ENCODE measurements around the gene CD80.

The CD80 gene

DNA sequence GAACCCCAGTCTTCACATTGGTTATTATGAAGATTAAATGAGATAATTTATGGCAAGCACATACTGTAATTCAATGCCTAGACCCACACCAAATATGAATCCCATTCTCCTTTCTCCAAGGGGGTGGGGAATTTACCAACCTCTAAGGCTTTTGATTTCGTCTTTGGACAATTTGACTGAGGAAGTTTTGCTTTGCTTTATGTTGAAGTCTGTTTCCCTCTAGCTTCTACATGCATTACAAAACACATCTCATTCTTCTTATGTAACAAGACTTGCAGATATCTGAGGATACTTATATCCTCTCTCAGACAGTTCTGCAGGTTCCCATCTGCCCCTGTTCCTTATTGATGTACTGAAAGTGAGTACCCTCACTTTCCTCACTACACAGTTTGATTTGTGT, 12.2 kb downstream of the CD80 start:
- DNase-seq (ENCODE audit: low read depth in 2 of 2): no peak

- DNase-seq (ENCODE audit: low read depth in 2 of 2): no peak
These were observed 16.3 kb downstream of the CD80 start for GRCh38 chr3:119543147-119543546.

DNA sequence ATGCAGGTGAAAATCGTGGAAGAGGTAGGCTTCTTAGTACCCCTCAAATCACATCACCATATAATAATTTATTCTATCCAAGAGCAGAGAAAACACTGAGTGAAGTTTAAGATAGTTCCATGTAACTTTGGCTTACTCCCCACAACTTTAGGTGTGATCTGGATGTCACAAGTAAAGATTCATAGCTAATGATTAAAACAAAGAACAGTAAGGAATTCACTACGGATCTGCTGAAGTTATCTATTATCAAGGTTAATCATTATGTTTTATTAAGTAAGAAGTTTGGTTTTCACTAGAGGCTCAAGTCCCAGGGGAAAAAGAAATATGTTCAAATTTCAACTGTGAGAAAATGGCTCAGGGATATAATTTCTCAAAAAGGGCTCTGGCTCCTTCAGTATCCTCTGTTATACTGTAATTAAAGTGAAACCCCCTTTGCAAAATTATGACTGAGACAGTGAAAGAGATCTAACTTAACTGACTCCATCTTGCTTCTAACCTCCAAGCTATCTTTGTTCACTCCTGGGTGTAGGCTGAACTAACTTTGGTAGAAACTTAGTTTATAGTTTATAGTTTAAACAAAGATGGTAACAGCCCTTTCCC, 17.1 kb downstream of the CD80 start:
- DNase-seq (ENCODE audit: low read depth in 2 of 2): no peak

- no peak for DNase-seq (ENCODE audit: low read depth in 2 of 2)
These were observed 17.9 kb downstream of the CD80 start for GRCh38 chr3:119541547-119541946.

GRCh38 chr3:119538772-119539171, 20.6 kb downstream of the CD80 start:
- no peak for DNase-seq (ENCODE audit: low read depth in 2 of 2)

GRCh38 chr3:119536757-119537156, 22.7 kb downstream of the CD80 start:
- DNase-seq (ENCODE audit: low read depth in 2 of 2): no peak

DNA sequence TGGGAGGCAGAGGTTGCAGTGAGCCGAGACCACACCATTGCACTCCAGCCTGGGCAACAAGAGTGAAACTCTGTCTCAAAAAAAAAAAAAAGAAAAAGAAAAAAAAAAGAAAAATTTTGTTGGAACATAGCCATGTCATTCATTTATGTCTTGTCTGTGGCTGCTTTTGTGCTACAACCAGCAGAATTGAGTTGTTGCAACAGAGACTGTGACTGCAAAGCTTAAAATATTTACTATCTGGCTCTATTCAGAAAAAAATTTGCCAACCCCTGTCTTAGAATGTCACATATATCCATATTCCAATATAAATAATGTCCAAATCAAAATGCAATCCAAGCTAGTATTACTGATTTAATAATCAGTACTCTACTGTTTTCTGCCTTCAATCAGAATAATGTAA, 25.1 kb downstream of the CD80 start:
- no peak for DNase-seq (ENCODE audit: low read depth in 2 of 2)

- no peak for DNase-seq (ENCODE audit: low read depth in 2 of 2)
These were observed 28.3 kb downstream of the CD80 start for GRCh38 chr3:119531151-119531550.

GRCh38 chr3:119530456-119530855, 29.0 kb downstream of the CD80 start:
- no peak for DNase-seq (ENCODE audit: low read depth in 2 of 2)

DNA sequence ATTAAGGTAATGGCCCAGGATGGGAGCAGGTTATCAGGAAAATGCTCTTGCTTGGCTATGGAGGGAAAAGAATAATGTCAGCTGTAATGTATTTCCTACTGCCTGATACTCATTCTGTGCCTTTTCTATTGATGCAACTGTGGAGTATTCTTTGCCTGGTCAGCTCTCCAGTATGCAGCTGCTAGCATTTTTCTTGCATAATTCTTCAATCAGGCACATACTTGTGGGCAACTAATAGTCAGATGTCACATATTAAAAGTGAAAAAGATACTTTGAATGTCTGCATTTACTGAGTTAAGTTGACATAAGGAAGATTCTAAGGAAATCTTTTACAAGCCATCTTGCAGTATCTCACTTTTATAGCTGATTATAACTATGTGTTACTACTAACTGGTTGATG, 29.5 kb downstream of the CD80 start:
- DNase-seq (ENCODE audit: low read depth in 2 of 2): no peak

- no peak for DNase-seq (ENCODE audit: low read depth in 2 of 2)
These were observed 31.7 kb downstream of the CD80 start for GRCh38 chr3:119527714-119528113.

- no peak for DNase-seq (ENCODE audit: low read depth in 2 of 2)
These were observed 34.3 kb downstream of the CD80 start for GRCh38 chr3:119524931-119525662.

- no peak for DNase-seq (ENCODE audit: low read depth in 2 of 2)
These were observed 41.4 kb downstream of the CD80 start for GRCh38 chr3:119518026-119518425.

DNA sequence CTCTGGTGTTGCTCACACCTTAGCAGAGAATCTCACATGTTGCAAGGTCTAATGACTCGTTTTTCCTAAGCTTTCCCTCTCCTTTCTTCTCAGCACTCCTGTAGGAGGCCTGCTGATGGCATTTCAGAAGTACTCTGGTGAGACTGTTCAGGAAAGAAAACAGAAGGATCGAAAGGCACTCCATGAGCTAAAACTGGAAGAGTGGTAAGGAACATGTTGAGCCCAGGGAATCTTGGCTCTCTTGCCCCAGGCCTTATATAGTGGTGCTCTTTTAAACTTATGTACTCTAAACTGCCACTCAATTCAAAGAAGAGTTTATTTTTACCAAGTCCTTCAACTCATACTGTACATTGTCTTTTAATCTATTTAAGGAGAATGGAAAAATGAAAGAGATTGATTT, 42.3 kb downstream of the CD80 start:
- no peak for DNase-seq (ENCODE audit: low read depth in 2 of 2)

GRCh38 chr3:119514637-119515036, 44.8 kb downstream of the CD80 start:
- no peak for DNase-seq (ENCODE audit: low read depth in 2 of 2)

GRCh38 chr3:119510690-119511089, 48.7 kb downstream of the CD80 start:
- DNase-seq (ENCODE audit: low read depth in 2 of 2): no peak

- no peak for DNase-seq (ENCODE audit: low read depth in 2 of 2)
These were observed 51.1 kb downstream of the CD80 start for GRCh38 chr3:119508172-119508845.

DNA sequence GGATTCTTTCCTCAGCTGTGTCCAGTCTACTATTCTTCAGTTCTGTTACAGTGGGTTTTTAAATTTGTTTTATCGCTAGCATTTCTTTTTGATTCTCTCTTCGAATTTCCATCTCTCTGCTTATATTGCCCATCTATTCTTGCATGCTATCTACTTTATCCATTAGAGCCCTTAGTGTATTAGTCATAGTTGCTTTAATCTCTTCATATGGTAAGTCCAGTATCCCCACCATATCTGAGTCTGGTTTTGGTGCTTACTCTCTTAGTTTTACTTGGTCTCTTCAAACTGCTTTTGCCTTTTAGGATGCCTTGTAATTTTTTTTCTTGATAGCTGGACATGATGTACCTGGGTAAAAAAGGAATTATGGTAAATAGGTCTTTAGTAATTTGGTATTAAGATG, 52.0 kb downstream of the CD80 start:
- no peak for DNase-seq (ENCODE audit: low read depth in 2 of 2)

- no peak for DNase-seq (ENCODE audit: low read depth in 2 of 2)
These were observed 52.8 kb downstream of the CD80 start for GRCh38 chr3:119506631-119507030.

GRCh38 chr3:119500901-119501300, 58.5 kb downstream of the CD80 start:
- no peak for DNase-seq (ENCODE audit: low read depth in 2 of 2)

DNA sequence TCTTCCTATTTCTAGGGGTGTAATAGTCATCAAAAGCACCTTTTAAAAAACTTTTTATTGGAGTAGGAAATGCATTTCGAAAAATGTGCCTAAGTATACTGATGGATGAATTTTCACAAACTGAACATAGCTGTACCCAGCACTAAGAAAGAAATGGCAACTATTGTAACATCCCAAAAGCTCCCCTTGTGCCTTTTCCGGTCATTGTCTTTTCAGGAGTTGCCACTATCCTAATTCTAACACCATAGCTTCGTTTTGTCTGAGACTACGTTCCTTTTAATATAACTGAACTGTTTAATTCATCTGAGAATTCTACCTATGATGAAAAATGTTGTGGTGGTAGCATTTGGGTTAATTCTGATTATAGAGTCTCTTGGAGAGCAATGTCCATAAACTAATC, 59.1 kb downstream of the CD80 start:
- DNase-seq (ENCODE audit: low read depth in 2 of 2): no peak

DNA sequence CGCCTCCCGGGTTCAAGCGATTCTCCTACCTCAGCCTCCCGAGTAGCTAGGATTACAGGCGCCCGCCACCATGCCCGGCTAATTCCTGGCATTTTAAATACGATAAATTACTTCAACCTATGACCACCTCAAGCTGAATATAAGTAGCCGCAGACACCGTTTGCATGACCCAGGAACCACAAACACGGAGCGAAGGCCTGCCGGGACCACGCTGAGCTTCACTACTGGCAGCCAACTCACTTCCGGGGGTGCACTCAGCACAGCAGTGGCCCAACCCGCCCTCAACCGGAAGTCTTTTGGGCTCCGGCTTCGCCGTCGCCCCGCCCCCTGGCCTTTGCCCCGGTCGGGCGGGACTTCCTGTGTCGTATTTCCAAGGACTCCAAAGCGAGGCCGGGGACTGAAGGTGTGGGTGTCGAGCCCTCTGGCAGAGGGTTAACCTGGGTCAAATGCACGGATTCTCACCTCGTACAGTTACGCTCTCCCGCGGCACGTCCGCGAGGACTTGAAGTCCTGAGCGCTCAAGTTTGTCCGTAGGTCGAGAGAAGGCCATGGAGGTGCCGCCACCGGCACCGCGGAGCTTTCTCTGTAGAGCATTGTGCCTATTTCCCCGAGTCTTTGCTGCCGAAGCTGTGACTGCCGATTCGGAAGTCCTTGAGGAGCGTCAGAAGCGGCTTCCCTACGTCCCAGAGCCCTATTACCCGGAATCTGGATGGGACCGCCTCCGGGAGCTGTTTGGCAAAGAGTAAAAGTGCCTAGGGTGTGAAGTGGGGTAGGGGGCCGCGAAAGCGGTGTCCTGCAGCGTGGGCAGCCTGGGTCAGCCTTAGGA, 61.0 kb downstream of the CD80 start, which contains the start of gene TIMMDC1:
TIMMDC1 (plus strand) TSS at position 362 of the 826 bp plus-strand sequence; CDS start at position 549, 187 bp downstream.
- DNase-seq (ENCODE audit: low read depth in 2 of 2): peak; percentile 91 to 94
